ENCODE results near the gene ROBO1.

Gene ROBO1

GRCh38 chr3:79543218-79543982, 224.4 kb downstream of the ROBO1 start:
- H3K27ac ChIP-seq = no peak overlapping the region
- TF ChIP-seq ZFX (IDR thresholded peaks at IDR 0.05; ENCODE audit: borderline replicate concordance) = no peak
- TF ChIP-seq CTCF (IDR thresholded peaks at IDR 0.05) = no peak

- TF ChIP-seq CTCF (IDR thresholded peaks at IDR 0.05) = no peak
- no peak for TF ChIP-seq ZFX (IDR thresholded peaks at IDR 0.05; ENCODE audit: borderline replicate concordance)
- no peak overlapping the region for H3K27ac ChIP-seq
Measured at GRCh38 chr3:79534727-79535126, 233.1 kb downstream of the ROBO1 start.

GRCh38 chr3:79531566-79532295, 236.1 kb downstream of the ROBO1 start:
- H3K27ac ChIP-seq = no peak overlapping the region
- TF ChIP-seq CTCF (IDR thresholded peaks at IDR 0.05) (no peak), ZFX (IDR thresholded peaks at IDR 0.05; ENCODE audit: borderline replicate concordance) (no peak)

GRCh38 chr3:79521221-79521848, 246.5 kb downstream of the ROBO1 start:
- TF ChIP-seq CTCF (IDR thresholded peaks at IDR 0.05) (peak; percentile 72), ZFX (IDR thresholded peaks at IDR 0.05; ENCODE audit: borderline replicate concordance) (no peak)
- H3K27ac ChIP-seq = no peak overlapping the region

- no peak for TF ChIP-seq ZFX (IDR thresholded peaks at IDR 0.05; ENCODE audit: borderline replicate concordance)
- TF ChIP-seq CTCF (IDR thresholded peaks at IDR 0.05) = peak; percentile 84
- H3K27ac ChIP-seq = no peak overlapping the region
Measured at GRCh38 chr3:79517766-79518413, 249.9 kb downstream of the ROBO1 start.

- TF ChIP-seq CTCF (IDR thresholded peaks at IDR 0.05) = no peak
- TF ChIP-seq ZFX (IDR thresholded peaks at IDR 0.05; ENCODE audit: borderline replicate concordance) = no peak
- H3K27ac ChIP-seq = no peak overlapping the region
Measured at GRCh38 chr3:79516795-79517194, 251.0 kb downstream of the ROBO1 start.
